Tibial nerve (tissue), 4 donors: ENCODE data around the gene GK. TPM values are rescaled to one million over a fixed set of nuclear protein-coding genes. Genes with fewer than 3 reads are reported as not detected.

Experiments
- DNase-seq, 2 donors: peaks; one replicate each; pipeline ENCODE4 v3.0.0-alpha.2; 2019; ENCODE audit warnings: low spot score in 2 of 2
- H3K27ac ChIP-seq, 4 donors: fragments of 200-600 bp; sonication (generic) in 3 of 4; one replicate each; pipeline ENCODE4 v1.5.1; 2017 to 2019; ENCODE audit warnings: mild to moderate bottlenecking in 1 of 4
- H3K27me3 ChIP-seq, 2 donors: fragments of 200-600 bp; sonication (generic) in 1 of 2; one replicate each; pipeline versions ENCODE4 v1.5.1 to v1.6.0; 2017 to 2019
- H3K36me3 ChIP-seq, 3 donors: fragments of 200-600 bp; sonication (generic); one replicate each; pipeline ENCODE4 v1.5.1; 2018 to 2019
- H3K4me1 ChIP-seq, 4 donors: fragments of 200-600 bp; sonication (generic) in 3 of 4; one replicate each; pipeline ENCODE4 v1.5.1; 2017 to 2019
- H3K4me3 ChIP-seq, 4 donors: fragments of 200-600 bp; sonication (generic) in 3 of 4; one replicate each; pipeline ENCODE4 v1.5.1; 2017 to 2019; ENCODE audit warnings: mild to moderate bottlenecking in 1 of 4, moderate library complexity in 1 of 4
- H3K9me3 ChIP-seq, 4 donors: fragments of 200-600 bp; sonication (generic) in 3 of 4; one replicate each; pipeline ENCODE4 v1.5.1; 2017 to 2019
- CTCF ChIP-seq, 5 experiments: fragments of 200-600 bp in 3 of 5; fragments of 450-650 bp in 2 of 5; sonication (generic) in 3 of 5; IDR thresholded peaks; one replicate each; pipeline ENCODE4 v1.5.1; 2016 to 2019; ENCODE audit warnings: antibody characterized with exemption in 5 of 5, mild to moderate bottlenecking in 3 of 5, moderate library complexity in 2 of 5
- EP300 ChIP-seq, 2 donors: sonication (generic); formaldehyde crosslinking; IDR thresholded peaks; one replicate each; pipeline ENCODE4 v1.6.1; 2017; ENCODE audit warnings: antibody characterized with exemption in 2 of 2, mild to moderate bottlenecking in 1 of 2
- POLR2A ChIP-seq, 2 donors: fragments of 450-650 bp; IDR thresholded peaks; one replicate each; pipeline ENCODE4 v1.6.1; 2017; ENCODE audit warnings: antibody characterized with exemption in 2 of 2, mild to moderate bottlenecking in 2 of 2, moderate library complexity in 2 of 2
- WGBS, 2 donors: methylation state at CpG; one replicate each; pipeline ENCODE4 v1.1.5; 2018; 5-methylcytosine and 5-hydroxymethylcytosine counted together
- total RNA-seq, 4 donors: library from RNA; depleted of rRNA; stranded (reverse); fragments of >200 nt; gene quantifications; one replicate each; pipeline ENCODE4 v1.1.0, GENCODE V29; 2016

GK gene
- total RNA-seq, 4 donors from 2014 or later: 2.8 to 11.4 (median 5.6) TPM

- H3K9me3 ChIP-seq: no peaks in the 10 kb centered on the region
- H3K27ac ChIP-seq: no peak overlapping the region
- H3K36me3 ChIP-seq: no peaks in the 10 kb centered on the region
- H3K4me3 ChIP-seq: no peak overlapping the region
- H3K27me3 ChIP-seq: no peaks in the 10 kb centered on the region
- TF ChIP-seq EP300 (IDR thresholded peaks at IDR 0.05) (no peak), POLR2A (IDR thresholded peaks at IDR 0.05) (no peak), CTCF (IDR thresholded peaks at IDR 0.05) (no peak)
- no peak for DNase-seq
- WGBS, 2 donors: 56 to 97% methylated on average over 4 of the region's 4 CpGs
- no peaks in the 10 kb centered on the region for H3K4me1 ChIP-seq
Measured at GRCh38 chrX:30615229-30615628, 38.0 kb upstream of the GK start.

DNA sequence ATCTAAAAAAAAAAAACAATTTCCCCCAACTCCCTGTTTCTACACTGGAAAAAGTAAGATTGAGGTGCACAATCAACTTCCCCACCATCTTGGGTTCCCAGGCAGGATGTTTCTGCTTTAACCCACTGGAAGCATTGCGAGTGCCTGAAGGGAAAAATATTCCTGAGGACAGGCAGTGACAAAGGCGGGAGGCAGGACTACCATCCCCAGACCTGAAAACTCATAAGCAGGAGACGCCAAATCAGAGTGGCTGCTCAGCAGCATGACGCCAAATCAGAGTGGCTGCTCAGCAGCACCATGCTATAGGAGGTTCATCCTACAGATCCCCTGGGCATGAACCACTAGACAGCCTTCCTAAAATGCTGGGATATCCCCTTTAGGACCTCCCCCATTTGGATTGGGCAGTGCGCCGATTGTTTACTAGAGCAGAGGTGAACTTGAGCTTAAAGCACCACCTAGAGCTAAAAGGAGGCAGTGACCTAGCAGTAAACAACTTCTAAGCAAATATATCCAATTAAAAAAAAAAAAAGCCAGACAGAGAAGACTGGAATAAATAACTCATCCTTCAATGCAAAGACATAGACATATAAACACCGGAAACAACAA lies 35.0 kb upstream of the GK start:
- no peak for TF ChIP-seq CTCF (IDR thresholded peaks at IDR 0.05)
- DNase-seq: no peak
- 77 to 81% methylated on average over 7 of the region's 7 CpGs for WGBS, 2 donors
- Histone ChIP-seq H3K9me3 (peaks cover 0 to 6% (median 0%) of the 10 kb centered on the region in 4 donors), H3K27me3 (no peaks in the 10 kb centered on the region), H3K4me3 (no peak overlapping the region), H3K27ac (no peak overlapping the region), H3K36me3 (no peaks in the 10 kb centered on the region), H3K4me1 (no peaks in the 10 kb centered on the region)

DNA sequence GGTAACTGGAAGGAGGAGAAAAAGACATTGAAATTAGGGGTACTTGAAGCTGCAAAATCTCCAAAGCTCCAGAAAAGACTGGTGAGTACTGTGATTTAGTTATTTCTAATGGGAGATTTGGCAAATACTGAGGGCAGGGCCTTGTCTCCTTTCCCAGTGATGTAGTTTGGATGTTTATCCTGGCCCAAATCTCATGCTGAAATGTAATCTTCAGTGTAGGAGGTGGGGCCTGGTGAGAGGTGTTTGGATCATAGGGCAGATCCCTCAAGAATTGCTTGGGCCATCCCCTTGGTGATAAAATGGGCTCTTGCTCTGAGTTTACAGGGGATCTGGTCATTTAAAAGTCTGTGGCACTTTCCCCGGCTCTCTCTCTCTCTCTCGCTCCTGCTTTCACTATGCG lies 33.1 kb upstream of the GK start:
- H3K4me1 ChIP-seq: no peaks in the 10 kb centered on the region
- 62 to 91% methylated on average over 3 of the region's 3 CpGs for WGBS, 2 donors
- H3K9me3 ChIP-seq: peaks cover 0 to 6% (median 0%) of the 10 kb centered on the region in 4 donors
- H3K27ac ChIP-seq: no peak overlapping the region
- H3K4me3 ChIP-seq: no peak overlapping the region
- no peaks in the 10 kb centered on the region for H3K36me3 ChIP-seq
- no peak for DNase-seq
- TF ChIP-seq EP300 (IDR thresholded peaks at IDR 0.05) (no peak), POLR2A (IDR thresholded peaks at IDR 0.05) (no peak), CTCF (IDR thresholded peaks at IDR 0.05) (no peak)
- H3K27me3 ChIP-seq: no peaks in the 10 kb centered on the region

DNA sequence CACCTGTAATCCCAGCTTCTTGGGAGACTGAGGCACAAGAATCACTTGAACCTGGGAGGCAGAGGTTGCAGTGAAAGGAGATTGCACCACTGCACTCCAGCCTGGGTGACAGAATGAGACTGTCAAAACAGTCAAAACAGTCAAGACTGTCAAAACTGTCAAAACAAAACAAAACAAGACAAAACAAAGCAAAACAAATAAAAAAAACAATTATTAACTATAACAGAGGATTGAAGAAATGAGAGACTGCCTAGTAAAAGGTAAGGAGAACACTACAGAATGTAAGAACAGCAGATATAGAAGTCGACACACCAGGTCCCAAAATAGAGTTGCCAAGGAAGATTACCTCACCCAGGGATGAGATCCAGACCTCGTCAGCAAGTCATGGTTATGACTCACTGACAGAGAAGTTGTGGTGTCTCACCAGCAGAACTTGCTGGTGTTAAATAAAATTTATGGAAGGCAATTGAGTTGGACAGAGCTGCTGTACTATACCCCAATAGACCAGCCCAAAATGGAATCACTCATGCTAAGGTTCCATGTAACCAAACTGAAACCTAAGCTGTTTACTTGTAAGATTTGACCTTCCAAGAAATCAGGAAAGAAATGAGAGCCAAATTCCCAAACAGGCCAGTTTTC lies 32.1 kb upstream of the GK start:
- H3K4me1 ChIP-seq: no peaks in the 10 kb centered on the region
- H3K27ac ChIP-seq: no peak overlapping the region
- DNase-seq: peak in 1 of 2 donors; percentile 36
- no peaks in the 10 kb centered on the region for H3K36me3 ChIP-seq
- peaks cover 0 to 6% (median 0%) of the 10 kb centered on the region in 4 donors for H3K9me3 ChIP-seq
- H3K4me3 ChIP-seq: no peak overlapping the region
- no peaks in the 10 kb centered on the region for H3K27me3 ChIP-seq
- WGBS, 2 donors: 54 to 60% methylated on average over 2 of the region's 2 CpGs
- TF ChIP-seq EP300 (IDR thresholded peaks at IDR 0.05) (peak in 1 of 2 donors; percentile 43), POLR2A (IDR thresholded peaks at IDR 0.05) (no peak), CTCF (IDR thresholded peaks at IDR 0.05) (no peak)

- H3K36me3 ChIP-seq: no peaks in the 10 kb centered on the region
- H3K27ac ChIP-seq: no peak overlapping the region
- no peak overlapping the region for H3K4me3 ChIP-seq
- H3K9me3 ChIP-seq: peaks cover 0 to 6% (median 0%) of the 10 kb centered on the region in 4 donors
- H3K27me3 ChIP-seq: no peaks in the 10 kb centered on the region
- H3K4me1 ChIP-seq: no peaks in the 10 kb centered on the region
- no peak for DNase-seq
- 82 to 93% methylated on average over 2 of the region's 2 CpGs for WGBS, 2 donors
- TF ChIP-seq POLR2A (IDR thresholded peaks at IDR 0.05): no peak
- TF ChIP-seq CTCF (IDR thresholded peaks at IDR 0.05): no peak
- no peak for TF ChIP-seq EP300 (IDR thresholded peaks at IDR 0.05)
Measured at GRCh38 chrX:30622361-30622760, 30.9 kb upstream of the GK start.
